EL (cell line): ENCODE data around the gene ANKS1A.
"Not testable (repeated sequence)": the region's sequence is repeated elsewhere in the genome, so short reads cannot be mapped to it uniquely, and the experiment has no call there.

Experiments used
- DNase-seq: peaks from one replicate; pipeline ENCODE4 v3.0.0-alpha.2; 2016

ANKS1A gene

GRCh38 chr6:34887753-34888513, 1.1 kb upstream of the ANKS1A start, which contains the start of gene TAF11:
TAF11 (minus strand) TSS chr6:34888042; CDS start chr6:34887957, 85 bp downstream.
- peak; percentile 95 for DNase-seq

GRCh38 chr6:34888514-34888856, 570 bp upstream of the ANKS1A start:
- DNase-seq: no peak

DNA sequence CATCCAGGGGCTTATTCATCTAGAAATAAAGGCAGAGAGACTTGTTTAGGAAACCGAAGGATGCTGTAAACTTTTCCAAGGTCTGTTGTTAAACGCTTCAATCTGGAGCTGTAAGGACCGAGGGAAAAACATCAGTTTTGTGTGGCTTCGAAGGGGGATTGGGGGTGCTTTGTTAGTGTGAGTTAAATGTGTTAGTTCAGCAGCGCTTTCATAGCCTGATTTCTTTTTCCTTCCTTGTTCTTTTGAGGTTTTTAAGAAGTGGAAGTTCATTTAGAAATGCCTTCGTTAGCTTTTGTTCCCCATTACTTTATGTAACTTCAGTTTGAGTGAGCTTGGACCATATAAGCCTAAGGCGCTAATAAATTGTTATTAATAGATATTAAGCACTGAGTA, 1.5 kb downstream of the ANKS1A start:
- no peak for DNase-seq

DNA sequence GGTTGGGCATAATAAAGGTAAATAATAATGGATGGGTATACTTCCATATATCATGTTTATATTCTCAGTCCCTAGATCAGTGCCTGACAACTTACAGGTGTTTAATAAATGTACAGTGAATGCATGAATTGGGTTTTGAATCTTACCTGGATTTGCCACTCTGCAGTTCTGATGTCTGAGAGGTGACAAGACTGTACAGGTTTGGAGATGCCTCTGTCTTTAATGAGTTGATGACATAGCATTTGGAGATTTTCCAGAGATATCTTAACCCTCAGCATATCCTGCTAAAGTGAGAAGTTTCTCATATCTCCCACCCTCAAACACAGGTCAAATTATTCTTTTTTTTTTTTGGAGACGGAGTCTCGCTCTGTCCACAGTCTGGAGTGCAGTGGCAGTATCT, 2.2 kb downstream of the ANKS1A start:
- DNase-seq: no peak

GRCh38 chr6:34894693-34895092, 5.6 kb downstream of the ANKS1A start:
- DNase-seq: no peak

GRCh38 chr6:34897130-34897529, 8.1 kb downstream of the ANKS1A start:
- no peak for DNase-seq

DNA sequence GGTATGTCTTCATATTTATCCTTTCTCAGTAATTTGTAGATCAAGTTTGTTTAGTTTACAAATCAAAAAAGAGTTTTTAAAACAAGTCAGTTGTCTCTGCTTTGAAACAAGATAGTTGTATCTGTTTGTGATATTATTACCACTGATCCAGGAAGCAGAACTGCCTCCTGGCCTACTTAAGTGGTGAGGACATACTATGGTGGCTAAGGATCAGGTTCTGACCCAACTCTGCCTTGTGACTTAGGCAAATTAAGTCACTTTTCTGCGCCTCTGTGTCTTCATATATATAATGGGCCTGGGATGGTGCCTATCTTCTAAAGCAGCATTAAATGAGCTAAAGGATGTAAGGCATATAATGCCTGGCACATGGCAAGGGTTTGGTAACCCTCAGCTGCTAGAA, 8.7 kb downstream of the ANKS1A start:
- DNase-seq: no peak

- not testable (repeated sequence) for DNase-seq
Measured at GRCh38 chr6:34899748-34900147, 10.7 kb downstream of the ANKS1A start.

GRCh38 chr6:34900321-34901031, 11.4 kb downstream of the ANKS1A start:
- DNase-seq: no peak

DNA sequence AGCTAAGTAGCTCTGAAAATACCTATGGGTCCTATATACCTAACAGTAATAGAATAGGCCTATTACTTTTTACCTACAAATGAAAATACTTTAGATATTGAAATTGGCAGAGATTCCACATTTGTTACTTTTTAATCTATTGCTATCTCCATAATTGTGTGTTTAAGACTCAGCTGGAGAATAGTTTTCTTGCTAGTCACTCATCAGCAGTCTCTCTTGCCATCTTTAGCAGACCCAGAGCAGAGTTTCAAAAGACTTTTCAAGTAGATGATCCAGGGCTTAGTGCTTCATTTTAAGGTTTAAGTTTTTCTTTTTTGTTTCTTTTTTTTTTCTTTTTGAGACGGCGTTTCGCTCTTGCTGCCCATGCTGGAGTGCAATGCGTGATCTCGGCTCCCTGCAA, 12.9 kb downstream of the ANKS1A start:
- peak; percentile 20 for DNase-seq

DNA sequence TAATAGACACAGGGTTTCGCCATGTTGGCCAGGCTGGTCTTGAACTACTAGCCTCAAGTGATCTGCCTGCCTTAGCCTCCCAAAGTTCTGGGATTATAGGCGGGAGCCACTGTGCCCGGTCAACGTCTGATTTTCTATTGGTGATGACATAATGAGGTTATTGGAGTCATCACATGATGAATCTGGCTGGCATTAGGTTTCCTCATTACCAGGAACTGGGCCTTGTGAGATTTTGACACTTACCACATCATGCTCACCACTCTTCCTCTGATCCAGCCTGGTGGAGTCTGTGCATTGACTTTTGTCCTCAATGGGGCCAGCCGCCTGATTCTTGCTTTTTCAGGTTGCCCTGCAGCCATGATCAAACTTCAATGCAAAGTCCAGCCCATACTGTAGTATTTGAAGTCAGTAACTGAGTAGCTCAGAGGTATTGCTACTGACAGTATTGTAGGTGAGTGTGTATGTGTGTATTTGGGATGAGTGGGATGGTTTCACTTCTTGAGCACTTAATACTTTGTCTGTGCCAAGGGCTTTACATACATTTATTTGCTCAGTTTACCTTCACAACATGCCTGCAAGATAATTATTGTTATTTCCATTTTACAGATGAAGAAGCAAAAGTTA, 16.0 kb downstream of the ANKS1A start:
- DNase-seq: no peak

- no peak for DNase-seq
Measured at GRCh38 chr6:34906826-34907225, 17.8 kb downstream of the ANKS1A start.

DNA sequence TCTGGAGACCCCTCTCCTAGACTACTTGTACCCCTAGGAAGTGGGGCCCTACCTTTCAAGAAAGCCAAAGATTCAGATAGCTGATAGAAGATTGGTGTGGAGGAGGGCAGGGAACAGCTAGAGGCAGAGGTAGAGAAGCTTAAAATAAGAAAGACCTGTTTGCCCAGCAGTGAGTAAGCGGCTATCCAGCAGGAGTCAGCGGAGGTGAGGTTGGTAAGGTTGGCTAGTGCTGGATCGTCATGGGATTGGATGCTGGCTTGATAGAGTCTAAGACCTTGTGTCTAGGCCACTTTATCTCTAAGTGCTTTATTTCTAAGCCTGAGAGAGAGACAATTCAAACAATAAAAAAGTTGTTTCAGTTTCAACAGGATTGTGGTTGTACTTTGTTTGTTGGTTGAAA, 19.1 kb downstream of the ANKS1A start:
- no peak for DNase-seq

DNA sequence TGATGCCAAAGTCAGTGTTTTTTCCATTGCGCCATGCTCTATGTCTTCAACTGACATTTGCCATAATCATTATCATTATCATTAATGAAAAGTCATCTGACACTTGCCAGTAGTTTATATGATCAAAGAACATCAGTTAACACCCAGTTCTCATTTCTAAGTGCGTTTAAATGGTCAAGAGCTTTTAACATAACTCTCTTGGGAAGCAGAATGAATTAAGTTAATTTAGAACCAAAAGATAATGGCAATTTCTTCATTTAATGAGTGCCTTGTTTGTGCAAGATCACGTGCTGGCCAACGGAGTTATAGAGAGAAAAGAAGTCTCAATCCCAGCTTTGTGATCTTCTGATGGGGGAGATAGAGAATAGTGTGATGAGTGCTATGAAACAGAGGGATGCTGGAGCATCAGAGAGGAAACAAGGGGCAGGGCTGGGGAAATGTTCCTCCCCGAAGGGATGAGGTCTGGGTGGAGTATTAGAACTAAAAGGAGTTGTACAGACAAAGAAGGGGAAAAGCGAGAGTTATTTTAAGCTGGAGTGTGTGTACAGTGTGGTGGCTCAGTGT, 20.3 kb downstream of the ANKS1A start:
- DNase-seq: no peak

- no peak for DNase-seq
Measured at GRCh38 chr6:34911822-34912221, 22.8 kb downstream of the ANKS1A start.

DNA sequence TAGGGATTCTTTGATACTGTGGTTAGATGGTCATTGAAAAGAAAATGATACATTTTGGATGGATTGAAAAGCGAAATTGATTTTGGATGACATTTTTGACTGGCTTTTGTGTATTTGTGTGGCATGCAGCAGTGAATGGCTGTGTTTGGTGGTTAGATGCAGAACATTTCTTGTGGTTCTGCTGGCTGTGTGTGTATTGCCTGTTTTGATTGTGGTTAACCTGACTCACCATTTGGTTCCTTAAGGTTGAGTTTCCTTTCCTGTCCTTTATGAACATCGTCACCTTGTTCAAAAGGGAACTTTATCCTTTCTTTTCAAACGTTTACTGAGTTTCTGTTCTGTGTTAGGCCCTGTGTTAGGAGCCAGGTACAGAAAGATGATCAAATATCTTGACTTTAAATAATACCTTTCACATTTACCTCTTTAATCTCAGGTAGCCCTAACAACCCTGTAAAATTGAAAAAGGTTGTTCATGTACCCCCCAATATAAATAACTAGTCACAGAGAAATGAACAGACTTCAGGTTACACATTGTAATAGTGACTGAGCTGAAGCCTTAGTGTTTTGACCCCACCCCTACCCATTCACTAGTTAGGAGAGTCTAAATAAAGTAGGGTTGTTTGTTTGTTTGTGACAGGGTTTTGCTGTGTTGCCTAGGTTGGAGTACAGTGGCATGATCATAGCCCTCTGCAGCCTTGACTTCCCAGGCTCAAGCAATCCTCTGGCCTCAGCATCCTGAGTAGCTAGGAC, 23.8 kb downstream of the ANKS1A start:
- DNase-seq: peak; percentile 69

DNA sequence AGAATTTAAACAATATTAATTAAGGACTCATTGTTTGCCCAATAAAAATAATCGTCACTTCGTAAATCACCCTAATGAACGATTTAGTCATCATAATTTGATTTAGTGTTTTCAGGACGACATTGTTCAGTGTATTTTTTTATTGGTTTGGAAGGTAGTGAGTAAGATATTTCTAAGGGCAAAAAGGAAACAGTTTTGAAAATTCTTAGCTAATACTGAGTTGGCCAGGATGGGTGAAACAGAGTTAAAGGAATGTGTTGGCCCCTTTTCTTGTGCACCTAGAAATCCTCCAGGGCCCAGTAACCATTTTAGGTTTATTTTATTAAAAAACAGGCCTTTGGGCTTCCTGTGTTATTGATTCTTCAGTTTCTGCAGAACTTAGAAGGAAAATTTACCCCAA, 25.3 kb downstream of the ANKS1A start:
- DNase-seq: peak; percentile 21

- DNase-seq: no peak
Measured at GRCh38 chr6:34916348-34916967, 27.4 kb downstream of the ANKS1A start.

DNA sequence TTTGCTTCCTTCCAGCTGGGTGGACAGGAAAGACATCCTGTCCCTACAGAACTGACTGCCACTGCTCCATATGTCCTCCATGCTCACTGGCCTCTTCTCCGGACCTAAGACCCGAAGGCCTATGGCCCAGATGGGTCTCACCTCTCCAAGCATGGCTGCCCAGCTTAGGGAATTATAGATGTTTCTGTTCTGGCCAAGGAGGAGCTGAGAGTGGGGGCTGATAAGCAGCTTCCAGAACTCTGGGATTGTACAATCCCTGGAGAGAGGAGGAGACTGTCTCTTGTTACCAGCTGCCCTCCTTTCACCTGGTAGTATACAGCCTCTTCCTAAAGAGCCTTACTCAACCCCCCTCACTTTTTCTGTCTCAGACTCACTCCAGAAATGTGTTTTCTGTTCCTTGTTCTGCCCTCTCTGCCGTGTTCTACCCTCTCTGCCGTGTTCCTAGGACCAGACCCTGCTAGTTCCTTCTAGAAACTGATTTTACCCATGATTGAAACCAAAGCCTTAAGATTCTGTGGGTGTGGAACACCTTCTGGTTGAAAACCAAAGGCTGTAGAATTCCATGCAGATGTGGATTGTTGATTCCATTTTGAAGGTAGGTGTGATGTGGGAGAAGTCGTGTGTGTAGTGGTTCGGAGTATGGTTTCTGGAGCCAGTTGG, 28.7 kb downstream of the ANKS1A start:
- DNase-seq: no peak

GRCh38 chr6:34919651-34920050, 30.6 kb downstream of the ANKS1A start:
- DNase-seq: peak; percentile 42

GRCh38 chr6:34920097-34920496, 31.0 kb downstream of the ANKS1A start:
- no peak for DNase-seq

- peak; percentile 72 for DNase-seq
Measured at GRCh38 chr6:34922177-34922663, 33.2 kb downstream of the ANKS1A start.
